HS-5 (cell line): ENCODE data around the gene PDF.
"Not testable (repeated sequence)": the region's sequence is repeated elsewhere in the genome, so short reads cannot be mapped to it uniquely, and the experiment has no call there.

ENCODE experiments used
- DNase-seq: peaks from one replicate; pipeline ENCODE4 v3.0.0-alpha.2; 2012; ENCODE audit warnings: low read depth

The PDF gene

GRCh38 chr16:69316595-69317034 lies 13.8 kb downstream of the PDF start:
- DNase-seq = no peak

- no peak for DNase-seq
These were observed 14.7 kb downstream of the PDF start for GRCh38 chr16:69315486-69316311.

GRCh38 chr16:69314534-69314933 lies 15.9 kb downstream of the PDF start:
- DNase-seq = no peak

- no peak for DNase-seq
These were observed 16.9 kb downstream of the PDF start for GRCh38 chr16:69313469-69313868.

- no peak for DNase-seq
These were observed 18.6 kb downstream of the PDF start for GRCh38 chr16:69311533-69312387.

GRCh38 chr16:69310653-69311532 lies 19.5 kb downstream of the PDF start, which contains the start of gene VPS4A:
TSS of gene VPS4A (plus strand) at chr16:69311350. CDS start at chr16:69311512, 162 bp downstream.
- DNase-seq = peak; percentile 79

GRCh38 chr16:69309316-69309715 lies 21.1 kb downstream of the PDF start:
- no peak for DNase-seq

- no peak for DNase-seq
These were observed 22.5 kb downstream of the PDF start for GRCh38 chr16:69307856-69308255.

GRCh38 chr16:69307091-69307490 lies 23.3 kb downstream of the PDF start:
- DNase-seq = no peak

- DNase-seq = no peak
These were observed 24.4 kb downstream of the PDF start for GRCh38 chr16:69306031-69306430.

GRCh38 chr16:69302301-69302700 lies 28.1 kb downstream of the PDF start:
- DNase-seq = no peak

- no peak for DNase-seq
These were observed 28.5 kb downstream of the PDF start for GRCh38 chr16:69301861-69302260.

GRCh38 chr16:69301187-69301586 lies 29.2 kb downstream of the PDF start:
- DNase-seq = no peak

GRCh38 chr16:69298261-69298660 lies 32.1 kb downstream of the PDF start:
- no peak for DNase-seq

GRCh38 chr16:69296771-69297170 lies 33.6 kb downstream of the PDF start:
- not testable (repeated sequence) for DNase-seq

- DNase-seq = no peak
These were observed 36.3 kb downstream of the PDF start for GRCh38 chr16:69294051-69294450.

GRCh38 chr16:69293401-69293800 lies 37.0 kb downstream of the PDF start:
- DNase-seq = no peak

GRCh38 chr16:69291657-69292056 lies 38.7 kb downstream of the PDF start:
- not testable (repeated sequence) for DNase-seq

- peak; percentile 33 for DNase-seq
These were observed 43.3 kb downstream of the PDF start for GRCh38 chr16:69286941-69287713.

GRCh38 chr16:69285240-69285639 lies 45.1 kb downstream of the PDF start:
- no peak for DNase-seq

- no peak for DNase-seq
These were observed 46.5 kb downstream of the PDF start for GRCh38 chr16:69283851-69284250.
